K562 (cell line): ENCODE results near the gene B3GALT6. TPM values are rescaled to one million over a fixed set of nuclear protein-coding genes. Genes with fewer than 3 reads are reported as not detected.

Source experiments
- BCOR ChIP-seq: fragments of 450-650 bp; IDR thresholded peaks from 2 replicates; pipeline ENCODE4 v1.6.1; 2016
- BHLHE40 ChIP-seq: IDR thresholded peaks from 2 replicates; pipeline ENCODE4 v1.6.1; 2011; ENCODE audit warnings: low read length, improper control_type of control experiment
- CSDE1 ChIP-seq, 2 experiments: fragments of 450-650 bp; IDR thresholded peaks; 2 replicates each; pipeline ENCODE4 v1.6.1; 2016; ENCODE audit warnings: mild to moderate bottlenecking in 1 of 2
- ERF ChIP-seq: fragments of 450-650 bp; formaldehyde crosslinking; IDR thresholded peaks from 2 replicates; pipeline ENCODE4 v1.4.0; 2020; ENCODE audit warnings: mild to moderate bottlenecking, mixed read lengths
- HMBOX1 ChIP-seq: sonication (generic); IDR thresholded peaks from 2 replicates; pipeline ENCODE4 v1.6.1; 2016
- HMGXB4 ChIP-seq: sonication (generic); formaldehyde crosslinking; IDR thresholded peaks from 2 replicates; pipeline ENCODE4 v1.8.1; 2023; ENCODE audit warnings: mild to moderate bottlenecking, missing genetic modification reagents
- HNRNPH1 ChIP-seq: fragments of 200-400 bp; formaldehyde crosslinking; optimal IDR thresholded peaks from 2 replicates; pipeline ENCODE3; 2017; ENCODE audit warnings: low read depth, mild to moderate bottlenecking, low read length, moderate library complexity
- JUND ChIP-seq, 2 experiments: IDR thresholded peaks; 2 replicates in 1 of 2; 3 replicates in 1 of 2; pipeline ENCODE4 v1.6.1; 2011; ENCODE audit warnings: borderline replicate concordance in 2 of 2, low read depth in 2 of 2, low read length in 2 of 2, improper control_type of control experiment in 1 of 2, missing biosample characterization in 1 of 2, missing genetic modification characterization in 1 of 2, missing genetic modification reagents in 1 of 2
- KDM2B ChIP-seq: fragments of 250-450 bp; sonication (Bioruptor Pico); IDR thresholded peaks from 2 replicates; pipeline ENCODE4 v1.8.0; 2021; ENCODE audit warnings: mild to moderate bottlenecking, moderate library complexity
- MNT ChIP-seq, 2 experiments: fragments of 450-650 bp; conservative IDR thresholded peaks; 2 replicates each; pipeline ENCODE4 v1.6.1; 2017; ENCODE audit warnings: mild to moderate bottlenecking in 2 of 2, moderate library complexity in 2 of 2
- NFIC ChIP-seq: fragments of 450-650 bp; IDR thresholded peaks from 2 replicates; pipeline ENCODE4 v1.6.1; 2017; ENCODE audit warnings: mild to moderate bottlenecking, inconsistent platforms
- RBFOX2 ChIP-seq: fragments of 200-400 bp; formaldehyde crosslinking; IDR thresholded peaks from 2 replicates; pipeline ENCODE4 v1.6.1; 2017; ENCODE audit warnings: low read depth, mild to moderate bottlenecking, low read length, moderate library complexity
- YY1 ChIP-seq, 3 experiments: IDR thresholded peaks; 2 replicates each; pipeline ENCODE4 v1.6.1; 2011; ENCODE audit warnings: low read length in 2 of 3, mild to moderate bottlenecking in 2 of 3, moderate library complexity in 2 of 3, borderline replicate concordance in 1 of 3, control low read depth in 1 of 3, low read depth in 1 of 3; ENCODE audit not compliant: insufficient read depth in 3 of 3, insufficient replicate concordance in 2 of 3, control insufficient read depth in 1 of 3, insufficient read length in 1 of 3; ENCODE audit errors: extremely low read depth in 1 of 3
- ZNF23 ChIP-seq: fragments of 250-450 bp; sonication (Bioruptor Pico); IDR thresholded peaks from 2 replicates; pipeline ENCODE4 v1.4.0; 2020; ENCODE audit warnings: mild to moderate bottlenecking
- ZNF24 ChIP-seq: fragments of 450-650 bp; IDR thresholded peaks from 2 replicates; pipeline ENCODE4 v1.6.1; 2016
- ZNF512 ChIP-seq: IDR thresholded peaks from 2 replicates; pipeline ENCODE4 v1.6.1; 2016; ENCODE audit warnings: missing genetic modification characterization, missing compliant biosample characterization
- ZNF551 ChIP-seq: fragments of 250-450 bp; sonication (Bioruptor Pico); IDR thresholded peaks from 2 replicates; pipeline ENCODE4 v1.5.0; 2021; ENCODE audit warnings: mild to moderate bottlenecking, moderate library complexity
- ZNF639 ChIP-seq, 2 experiments: fragments of 200-800 bp in 1 of 2; sonication (Bioruptor generic) in 1 of 2; sonication (generic) in 1 of 2; formaldehyde crosslinking in 1 of 2; IDR thresholded peaks in 1 of 2; conservative IDR thresholded peaks in 1 of 2; 2 replicates each; pipeline versions ENCODE4 v1.5.0 to v1.6.1; 2016 to 2020; ENCODE audit warnings: missing compliant biosample characterization in 1 of 2, missing genetic modification characterization in 1 of 2, missing genetic modification reagents in 1 of 2
- ZZZ3 ChIP-seq: fragments of 450-650 bp; IDR thresholded peaks from 2 replicates; pipeline ENCODE4 v1.6.1; 2016; ENCODE audit warnings: antibody characterized with exemption, mild to moderate bottlenecking, moderate library complexity
- polyA plus RNA-seq, 8 experiments: library from polyadenylated mRNA; depleted of rRNA in 4 of 8; stranded (reverse) in 5 of 8; unstranded in 3 of 8; fragments of >200 nt; fragmentation: Nextera tagmentation in 2 of 8; fragmentation: Illumina TruSeq in 1 of 8; extraction: Ambion mirVana in 2 of 8; extraction: Trizol in 1 of 8; gene quantifications; 2 replicates each; pipeline versions ENCODE4 v1.2.1 to v1.2.3, GENCODE V29; 2011 to 2014; ENCODE audit warnings: inconsistent platforms in 1 of 8, missing spikeins in 1 of 8
- total RNA-seq, 7 experiments: library from RNA; depleted of rRNA in 6 of 7; stranded (reverse); fragments of >200 nt in 6 of 7; fragmentation: Illumina TruSeq in 2 of 7; extraction: Trizol in 2 of 7; gene quantifications; 2 replicates each; pipeline versions ENCODE4 v1.2.1 to v1.2.3, GENCODE V29; 2011 to 2021; ENCODE audit warnings: low replicate concordance in 1 of 7

The B3GALT6 gene
- total and polyA plus RNA-seq, 9 of the 15 experiments (the other 6 are each of a cell fraction or from before 2014, with no cell fraction given) = 0.68 to 29.8 (median 9.9) TPM

DNA sequence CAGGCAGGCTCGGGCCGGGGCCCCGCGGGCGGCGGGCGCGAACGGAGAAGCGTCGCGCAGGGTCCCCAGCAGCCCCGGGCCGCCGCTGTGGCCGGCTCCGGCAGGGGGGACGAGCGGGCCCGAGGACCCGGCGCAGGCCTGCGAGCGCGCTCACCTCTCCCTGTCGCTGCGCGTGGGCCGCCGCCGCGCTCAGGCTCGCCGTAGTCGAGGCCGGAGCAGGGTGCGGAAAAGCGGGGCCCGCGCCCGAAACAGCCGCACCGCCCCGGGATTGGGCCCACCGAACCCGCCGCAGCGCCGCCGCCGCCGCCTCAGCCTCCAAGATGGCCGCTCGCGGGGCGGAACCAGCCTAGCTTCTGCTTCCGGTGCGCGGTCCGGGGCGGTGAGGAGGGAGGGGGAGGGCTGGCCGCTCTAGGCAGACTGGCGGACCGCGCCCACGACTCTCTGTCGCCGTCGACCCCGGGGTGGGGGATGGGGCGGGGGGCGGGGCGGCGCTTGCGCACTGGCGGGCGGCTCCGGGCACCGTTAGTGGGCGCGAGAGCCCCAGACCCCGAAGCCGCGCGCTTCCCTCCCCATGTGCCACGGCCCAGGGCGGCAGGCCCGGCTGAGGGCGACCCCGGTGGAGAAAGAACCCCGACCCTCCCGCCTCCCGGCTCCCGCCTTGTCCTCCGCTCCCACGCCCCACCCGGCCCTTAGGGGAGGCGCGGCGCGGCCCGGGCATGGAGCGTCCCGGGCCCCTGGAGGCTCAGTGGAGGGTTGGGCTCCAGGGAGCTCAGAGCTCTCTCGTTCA, 41.7 kb downstream of the B3GALT6 start, which contains the start of gene UBE2J2 (continued):
- TF ChIP-seq HMGXB4 (peak; percentile 88), ZNF23 (no peak), BCOR (no peak), ERF (CRISPR knock-in tag) (peak; percentile 83), ZNF24 (peak; percentile 42; the same call in 1 of the 2 replicates), CSDE1 (IDR thresholded peaks at IDR 0.05) (no peak), KDM2B (CRISPR knock-in tag) (0 out of 2 replicates have a peak, but pooled peaks have one; percentile 70), ZZZ3 (no peak), BHLHE40 (no peak), ZNF512 (tag) (no peak), YY1 (IDR thresholded peaks at IDR 0.05; ENCODE audit: borderline replicate concordance in 1 of 3, control insufficient read depth in 1 of 3, extremely low read depth in 1 of 3, insufficient read depth in 3 of 3, insufficient read length in 1 of 3, insufficient replicate concordance in 2 of 3, low read depth in 1 of 3, low read length in 2 of 3) (peak; percentile 90 to 99 (median 98)), MNT (conservative IDR thresholded peaks at IDR 0.05) (peak in 1 of 2 experiments; percentile 54; a peak in 2 of 4 replicates), JUND (IDR thresholded peaks at IDR 0.05; ENCODE audit: borderline replicate concordance, low read depth, low read length) (0 out of 2 replicates have a peak, but pooled peaks have one; percentile 13), JUND (tag; IDR thresholded peaks at IDR 0.05; ENCODE audit: borderline replicate concordance, low read depth, low read length) (no peak; the same call in 2 of the 3 replicates), HMBOX1 (no peak), ZNF551 (CRISPR knock-in tag) (no peak), RBFOX2 (peak; percentile 87), NFIC (no peak), ZNF639 (CRISPR knock-in tag; conservative IDR thresholded peaks at IDR 0.05 in 1 of 2, IDR thresholded peaks at IDR 0.05 in 1 of 2) (peak in 1 of 2 experiments; percentile 100; a peak in 2 of 4 replicates), HNRNPH1 (no peak)
